Epithelial cell of esophagus (primary cell): ENCODE measurements around the gene ANLN.

ENCODE experiments used
- DNase-seq: peaks from one replicate; pipeline ENCODE4 v3.0.0; 2010; ENCODE audit warnings: low read depth
- H3K4me3 ChIP-seq: 2 replicates; pipeline ENCODE4 v1.5.1; 2011; ENCODE audit warnings: mild to moderate bottlenecking, low read length, control low read depth
- CTCF ChIP-seq: IDR thresholded peaks from 2 replicates; pipeline ENCODE4 v1.5.1; 2011; ENCODE audit warnings: low read depth, mild to moderate bottlenecking, low read length, control low read depth, inconsistent platforms; ENCODE audit not compliant: insufficient read depth; ENCODE audit errors: missing control alignments

ANLN gene

GRCh38 chr7:36430881-36431280, 41.2 kb downstream of the ANLN start:
- TF ChIP-seq CTCF, result no peak
- DNase-seq, result no peak
- H3K4me3 ChIP-seq, result no peak overlapping the region

- no peak for DNase-seq
- no peak overlapping the region for H3K4me3 ChIP-seq
- TF ChIP-seq CTCF, result no peak
Observed at GRCh38 chr7:36438211-36438610, 48.5 kb downstream of the ANLN start.

- no peak for TF ChIP-seq CTCF
- H3K4me3 ChIP-seq, result no peak overlapping the region
- no peak for DNase-seq
Observed at GRCh38 chr7:36439624-36440023, 50.0 kb downstream of the ANLN start.

- no peak overlapping the region for H3K4me3 ChIP-seq
- peak; percentile 39 for DNase-seq
- TF ChIP-seq CTCF, result peak; percentile 40
Observed at GRCh38 chr7:36440880-36441279, 51.2 kb downstream of the ANLN start.

- DNase-seq, result no peak
- no peak for TF ChIP-seq CTCF
- H3K4me3 ChIP-seq, result no peak overlapping the region
Observed at GRCh38 chr7:36441344-36442022, 51.8 kb downstream of the ANLN start.

GRCh38 chr7:36448781-36449379, 59.2 kb downstream of the ANLN start:
- DNase-seq, result peak; percentile 55
- TF ChIP-seq CTCF, result no peak
- H3K4me3 ChIP-seq, result no peak overlapping the region

GRCh38 chr7:36449685-36450084, 60.0 kb downstream of the ANLN start:
- no peak for TF ChIP-seq CTCF
- no peak for DNase-seq
- no peak overlapping the region for H3K4me3 ChIP-seq
